GM19397 (cell line): ENCODE data around the gene LMOD1.
"Not testable (repeated sequence)": the region's sequence is repeated elsewhere in the genome, so short reads cannot be mapped to it uniquely, and the experiment has no call there.

Experiments
- ATAC-seq: cut with Tn5 transposase; IDR thresholded peaks from one replicate; pipeline ENCODE4 v1.9.1; 2021; ENCODE audit warnings: mild to moderate bottlenecking, moderate library complexity; ENCODE audit not compliant: unreplicated experiment

The LMOD1 gene

DNA sequence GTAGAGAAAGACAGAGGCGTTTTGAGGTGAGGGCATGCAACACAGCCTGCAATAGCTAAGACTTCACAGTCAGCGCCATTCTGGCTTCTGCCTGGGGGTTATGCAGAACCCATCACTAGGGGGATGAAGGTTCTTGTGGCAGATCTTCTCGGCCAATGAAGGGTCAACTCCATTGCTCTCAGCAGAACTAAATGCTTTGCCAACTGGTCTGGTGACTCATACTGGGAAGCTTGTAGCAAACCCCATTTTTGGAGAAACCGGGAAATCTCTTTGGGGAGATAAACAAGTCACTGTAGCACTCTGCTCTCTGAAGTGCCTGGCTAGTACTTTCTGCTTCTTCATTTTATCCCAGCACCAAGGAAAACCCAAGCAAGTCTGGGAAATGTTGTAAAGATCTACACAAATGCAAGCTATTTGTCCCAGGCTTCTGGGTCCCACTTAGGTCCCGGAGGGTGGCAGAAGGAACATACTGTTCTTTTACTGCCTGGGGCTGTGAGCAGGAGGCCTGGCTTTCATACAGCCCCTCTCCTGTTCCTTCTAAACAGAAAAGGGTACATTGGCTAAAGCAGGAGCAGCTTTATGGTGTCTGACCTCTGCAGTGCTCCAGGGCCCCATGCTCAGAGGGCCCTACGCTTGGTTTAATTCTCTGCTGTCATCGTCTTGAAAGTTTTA lies 28.9 kb downstream of the LMOD1 start:
- ATAC-seq: no peak

DNA sequence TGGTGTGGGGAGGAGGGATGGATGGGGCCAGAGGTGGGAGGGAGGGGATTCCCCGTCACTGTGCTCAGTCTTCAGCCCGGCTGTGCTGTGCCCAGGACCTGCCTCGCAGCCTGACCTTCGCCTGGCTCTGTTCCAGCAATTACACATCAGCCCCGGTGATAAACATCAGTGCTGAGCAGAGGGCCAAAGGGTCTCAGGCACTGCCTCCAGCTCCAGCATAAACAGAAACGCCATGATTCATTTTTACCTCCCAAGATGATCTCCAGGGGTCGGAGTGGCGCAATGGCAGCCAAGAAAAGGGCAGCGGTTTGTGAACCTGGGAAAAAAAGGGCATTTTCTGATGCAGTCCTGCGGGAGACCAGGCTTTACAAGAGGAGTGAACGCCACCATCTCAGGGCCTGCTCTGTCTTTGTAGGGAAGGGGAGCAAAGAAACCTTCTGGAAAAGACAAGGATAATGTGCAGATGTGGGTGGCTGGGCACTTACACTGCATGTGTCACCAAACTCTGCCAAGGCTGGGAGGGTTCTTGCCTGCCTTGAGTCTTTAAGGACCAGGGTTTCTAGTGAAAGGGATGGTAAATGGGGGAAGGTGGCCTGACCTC lies 29.6 kb downstream of the LMOD1 start:
- no peak for ATAC-seq

DNA sequence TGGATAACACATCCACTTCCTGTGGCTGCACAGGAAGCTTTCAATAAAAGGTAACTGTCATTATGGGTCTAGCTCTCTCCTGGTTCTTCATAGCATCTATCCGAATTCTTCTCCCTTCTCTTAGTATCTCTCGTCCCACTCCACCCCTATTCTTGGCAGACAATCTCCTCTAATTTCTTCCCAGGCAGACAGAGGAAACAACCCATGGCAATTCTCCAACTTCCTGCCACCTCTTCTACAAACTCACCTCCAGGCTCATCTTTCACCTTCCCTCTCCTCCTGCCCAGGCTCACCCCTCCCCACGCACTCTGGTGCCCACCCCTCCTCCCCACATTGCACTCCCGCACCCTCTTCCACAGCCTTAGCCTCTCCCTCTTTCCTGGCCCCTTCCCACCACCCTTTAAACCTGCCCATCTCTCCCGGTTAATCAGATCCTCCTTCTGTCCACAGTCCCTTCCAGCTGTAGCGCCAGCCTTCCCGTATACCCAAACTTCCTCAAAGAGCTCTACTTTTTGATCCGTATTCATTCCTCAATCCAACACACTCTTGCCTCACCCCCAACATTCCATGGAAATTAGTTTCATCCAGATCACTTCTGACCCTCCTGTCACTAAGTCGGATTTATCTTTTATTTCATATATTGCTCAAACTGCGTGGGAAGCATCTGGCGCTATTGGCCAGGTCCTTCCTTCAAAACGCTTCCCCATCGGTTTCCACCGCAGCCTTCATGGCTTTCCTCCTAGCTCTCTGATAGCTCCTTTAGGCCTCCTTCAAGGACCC lies 31.7 kb downstream of the LMOD1 start:
- ATAC-seq: no peak

- no peak for ATAC-seq
Observed at GRCh38 chr1:201912832-201913231, 33.5 kb downstream of the LMOD1 start.

GRCh38 chr1:201911826-201912571 lies 34.3 kb downstream of the LMOD1 start:
- ATAC-seq: no peak

DNA sequence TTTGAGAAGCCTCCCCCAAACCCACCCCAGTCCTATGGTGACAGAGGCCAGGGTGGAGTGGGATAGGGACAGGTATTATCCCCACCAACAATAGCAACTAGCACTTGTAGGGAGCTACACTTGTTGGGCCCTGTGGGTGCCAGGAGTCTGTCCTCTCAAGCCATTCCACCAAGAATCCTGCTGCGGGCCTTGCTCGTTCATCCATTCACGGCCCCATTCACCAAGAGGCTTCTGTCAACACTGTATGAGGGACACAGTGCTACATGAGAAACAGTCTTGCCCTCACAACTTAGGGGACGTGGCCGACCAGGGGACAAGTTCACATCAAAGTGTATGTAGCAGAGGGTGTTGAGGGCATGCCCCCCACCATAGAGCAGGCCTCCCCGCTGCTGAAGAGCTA lies 38.7 kb downstream of the LMOD1 start:
- ATAC-seq: no peak

DNA sequence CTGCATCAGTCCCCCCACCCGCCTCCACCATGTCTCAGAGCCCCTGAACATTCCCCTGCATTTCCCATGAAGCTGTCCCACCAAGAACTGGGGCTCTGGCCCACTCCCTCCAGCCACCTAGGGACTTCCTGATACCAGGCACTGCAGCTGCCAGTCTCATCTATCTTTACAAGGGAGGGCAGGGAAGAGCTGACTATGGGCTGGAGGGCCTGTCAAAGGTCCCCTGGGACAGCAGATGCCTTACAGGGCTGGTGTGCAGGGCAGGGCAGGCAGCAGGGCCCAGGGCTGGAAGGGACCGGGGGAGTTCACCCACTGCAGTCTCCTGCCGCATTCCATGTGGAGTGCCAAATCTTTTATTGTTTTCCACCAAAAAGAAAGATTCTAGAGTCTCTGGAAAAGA lies 40.0 kb downstream of the LMOD1 start:
- ATAC-seq: no peak

GRCh38 chr1:201905234-201905890 lies 41.0 kb downstream of the LMOD1 start:
- ATAC-seq: no peak

- no peak for ATAC-seq
Observed at GRCh38 chr1:201904579-201904978, 41.8 kb downstream of the LMOD1 start.

DNA sequence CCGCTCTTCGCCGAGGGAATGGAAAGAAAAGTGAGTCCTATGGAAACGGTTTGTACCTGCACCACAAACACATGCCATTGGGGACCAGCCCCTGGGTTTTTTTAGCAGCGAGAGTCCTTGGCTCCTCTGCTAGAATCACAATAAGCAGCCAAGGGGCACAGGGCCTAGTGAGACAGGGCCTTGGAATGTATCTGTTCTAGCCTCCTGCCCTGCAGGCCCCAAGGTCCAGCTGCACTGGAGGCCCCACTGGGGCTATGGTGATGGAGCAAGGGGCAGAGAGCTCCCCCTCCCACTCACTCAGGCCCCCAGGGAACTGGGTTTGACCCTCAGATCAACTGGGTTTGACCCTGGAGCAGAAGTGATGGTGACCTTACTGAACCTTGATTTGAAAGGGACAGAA lies 43.2 kb downstream of the LMOD1 start:
- ATAC-seq: no peak

DNA sequence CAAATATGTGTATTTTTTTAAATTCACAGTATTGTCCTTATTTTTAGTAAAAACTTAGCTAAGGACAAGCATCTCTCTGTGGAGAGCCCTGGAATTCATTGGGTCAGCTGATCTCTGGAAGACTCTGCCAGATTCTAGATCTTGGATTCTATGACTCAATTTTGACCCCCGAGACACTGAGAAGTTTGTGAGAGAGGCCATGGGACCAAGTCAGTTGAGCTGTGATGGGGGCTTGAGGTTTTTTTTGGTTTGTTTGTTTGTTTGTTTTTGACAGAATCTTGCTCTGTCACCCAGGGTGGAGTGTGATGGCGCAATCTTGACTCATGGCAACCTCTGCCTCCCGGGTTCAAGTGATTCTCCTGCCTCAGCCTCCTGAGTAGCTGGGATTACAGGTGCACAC lies 44.1 kb downstream of the LMOD1 start:
- no peak for ATAC-seq

DNA sequence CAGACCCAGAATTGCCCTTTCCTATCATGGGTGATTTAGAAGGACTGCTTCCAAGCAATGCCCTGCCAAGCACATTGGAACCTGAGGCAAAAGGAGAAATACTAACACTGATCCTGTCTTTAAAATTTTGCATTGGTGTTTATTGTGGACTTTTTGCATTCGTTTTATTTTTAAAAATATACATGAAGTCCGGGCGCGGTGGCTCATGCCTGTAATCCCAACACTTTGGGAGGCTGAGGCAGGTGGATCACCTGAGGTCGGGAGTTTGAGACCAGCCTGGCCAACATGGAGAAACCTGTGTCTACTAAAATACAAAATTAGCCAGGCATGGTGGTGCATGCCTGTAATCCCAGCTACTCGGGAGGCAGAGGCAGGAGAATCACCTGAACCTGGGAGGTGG lies 45.3 kb downstream of the LMOD1 start:
- ATAC-seq: not testable (repeated sequence)

- no peak for ATAC-seq
Observed at GRCh38 chr1:201900476-201900875, 45.9 kb downstream of the LMOD1 start.

DNA sequence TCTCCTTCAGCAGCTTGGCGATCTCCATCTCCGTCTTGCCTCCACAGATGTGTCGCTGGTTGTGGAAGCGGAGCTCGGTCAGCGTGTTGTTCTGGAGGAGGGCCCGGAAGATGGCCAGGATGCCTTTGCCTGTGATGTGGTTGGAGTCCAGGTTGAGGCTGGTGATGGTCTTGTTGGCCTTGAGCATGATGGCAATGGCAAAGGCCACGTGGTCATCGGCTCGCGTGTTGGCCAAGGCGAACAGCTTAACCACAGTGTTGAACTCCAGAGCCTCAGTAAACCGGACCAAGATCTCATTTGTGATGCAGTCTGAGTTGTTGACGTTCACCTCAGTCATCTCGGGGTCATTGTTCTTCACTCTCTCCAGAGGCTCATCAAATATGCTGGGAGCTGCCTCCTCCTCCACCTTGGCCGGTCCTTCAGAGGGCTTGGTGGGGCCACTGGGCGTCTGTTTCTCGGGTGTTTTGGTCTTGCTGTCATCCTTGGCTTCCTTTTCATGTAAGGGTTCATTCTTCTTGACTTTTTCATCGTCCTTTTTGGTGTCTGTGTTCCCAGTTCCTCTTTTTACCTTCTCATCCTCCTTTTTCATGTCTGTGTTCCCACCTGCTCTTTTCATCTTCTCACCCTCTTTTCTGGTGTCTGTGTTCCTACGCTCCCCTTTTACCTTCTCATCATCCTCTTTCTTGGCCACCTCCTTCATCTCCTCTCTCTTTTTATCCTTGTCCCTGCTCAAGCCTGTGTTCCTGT lies 46.5 kb downstream of the LMOD1 start:
- ATAC-seq: no peak

DNA sequence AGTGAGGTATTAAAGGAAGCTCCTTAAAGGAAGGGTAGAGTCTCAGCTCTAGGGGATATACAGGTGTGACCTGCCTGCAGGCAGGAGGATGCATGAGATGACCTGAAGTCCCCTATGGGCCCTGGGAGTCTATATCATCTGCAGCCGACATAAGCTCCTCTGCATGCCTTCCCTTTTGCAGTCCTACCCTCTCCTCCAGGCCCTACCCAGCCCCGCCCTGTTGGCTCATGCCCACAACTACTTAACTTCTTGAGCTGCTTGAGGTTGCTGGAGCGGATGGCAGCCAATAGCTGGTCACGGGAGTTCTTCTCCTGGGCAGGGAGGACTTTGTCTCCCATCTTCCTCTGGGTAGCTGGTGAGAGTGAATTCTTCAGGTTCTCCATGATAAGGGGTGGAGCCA lies 47.4 kb downstream of the LMOD1 start:
- ATAC-seq: no peak

DNA sequence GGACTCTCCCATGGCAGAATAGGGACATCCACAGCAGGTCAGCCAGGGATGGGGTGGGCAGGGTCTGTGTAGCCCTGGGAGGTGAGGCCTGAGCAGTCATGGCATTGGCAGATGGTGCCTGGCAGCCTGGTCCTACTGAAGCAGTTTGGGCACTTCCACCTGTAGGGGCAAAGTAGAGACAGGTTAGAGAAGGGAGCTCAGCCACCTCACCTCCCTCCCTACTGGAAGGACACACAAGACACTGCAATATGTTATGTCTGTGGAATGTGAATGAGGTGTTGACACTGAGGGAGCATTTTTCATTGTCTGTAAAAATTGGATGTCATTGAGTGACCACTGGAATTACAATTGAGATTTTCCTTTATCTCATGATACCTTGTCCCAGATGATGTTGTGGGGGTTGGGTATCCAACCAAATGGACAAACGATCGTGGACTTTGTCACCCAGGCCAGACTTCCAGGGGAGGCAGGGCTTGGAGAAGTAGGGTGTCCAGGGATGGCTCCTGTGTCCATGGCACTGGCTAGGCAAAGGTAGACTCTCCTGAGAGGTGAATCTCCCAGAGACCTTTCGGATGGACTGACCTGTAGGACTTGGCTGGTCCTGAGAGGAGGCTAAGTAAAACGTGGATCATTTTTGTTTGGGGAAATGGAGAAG lies 48.0 kb downstream of the LMOD1 start:
- no peak for ATAC-seq

DNA sequence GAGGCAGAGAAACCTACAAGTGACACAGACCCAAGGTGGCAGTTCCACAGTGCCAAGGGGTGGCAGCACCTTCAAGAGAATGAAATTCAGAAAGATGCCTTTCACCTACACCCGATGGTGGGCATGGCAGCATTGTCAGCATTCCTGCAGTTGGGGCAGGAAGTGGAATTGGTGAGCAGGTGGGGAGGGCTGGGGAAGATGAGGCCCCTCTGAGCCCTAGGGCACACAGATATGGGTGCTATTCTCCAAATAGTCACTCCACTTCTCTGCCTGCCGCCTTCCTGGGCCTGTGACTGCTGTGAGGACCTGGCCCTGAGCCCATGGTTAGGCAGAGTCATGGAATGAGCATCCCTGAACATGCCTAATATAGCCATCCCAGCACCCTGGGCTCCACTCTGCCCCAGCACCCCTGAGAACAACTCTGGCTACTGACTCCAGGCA lies 49.4 kb downstream of the LMOD1 start:
- no peak for ATAC-seq

GRCh38 chr1:201895913-201896807 lies 50.2 kb downstream of the LMOD1 start:
- ATAC-seq: peak; percentile 67
